ENCODE results near the gene TMEM108. TPM values are rescaled to one million over a fixed set of nuclear protein-coding genes. Genes with fewer than 3 reads are reported as not detected.

The TMEM108 gene
- total RNA-seq, 1 experiment from 2014 or later: not detected

- Histone ChIP-seq H3K4me3 (replicated peaks in 1 of 2; ENCODE audit: low read depth in 1 of 2, low read length in 2 of 2) (no peak overlapping the region), H3K36me3 (ENCODE audit: control insufficient read depth in 1 of 2, insufficient read depth in 2 of 2, low read length in 2 of 2) (no peaks in the 10 kb centered on the region), H3K9ac (ENCODE audit: low read length) (no peak overlapping the region), H2AFZ (ENCODE audit: low read depth, low read length, poor library complexity, severe bottlenecking) (no peak overlapping the region), H4K20me1 (ENCODE audit: insufficient read depth) (no peaks in the 10 kb centered on the region), H3K4me2 (ENCODE audit: low read length) (no peak overlapping the region), H3K79me2 (ENCODE audit: insufficient read depth, low read length) (no peaks in the 10 kb centered on the region), H3K27ac (ENCODE audit: low read depth, low read length) (no peak overlapping the region), H3K9me2 (ENCODE audit: insufficient read depth) (no peaks in the 10 kb centered on the region), H3K9me3 (ENCODE audit: control insufficient read depth in 1 of 2, insufficient read depth in 1 of 2, low read depth in 1 of 2, low read length in 2 of 2) (no peaks in the 10 kb centered on the region), H3K4me1 (ENCODE audit: control insufficient read depth in 1 of 2, insufficient read depth in 2 of 2, low read length in 2 of 2) (no peaks in the 10 kb centered on the region), H3K27me3 (ENCODE audit: insufficient read depth, low read length) (peaks cover 52% of the 10 kb centered on the region)
- TF ChIP-seq, protein P1, sequence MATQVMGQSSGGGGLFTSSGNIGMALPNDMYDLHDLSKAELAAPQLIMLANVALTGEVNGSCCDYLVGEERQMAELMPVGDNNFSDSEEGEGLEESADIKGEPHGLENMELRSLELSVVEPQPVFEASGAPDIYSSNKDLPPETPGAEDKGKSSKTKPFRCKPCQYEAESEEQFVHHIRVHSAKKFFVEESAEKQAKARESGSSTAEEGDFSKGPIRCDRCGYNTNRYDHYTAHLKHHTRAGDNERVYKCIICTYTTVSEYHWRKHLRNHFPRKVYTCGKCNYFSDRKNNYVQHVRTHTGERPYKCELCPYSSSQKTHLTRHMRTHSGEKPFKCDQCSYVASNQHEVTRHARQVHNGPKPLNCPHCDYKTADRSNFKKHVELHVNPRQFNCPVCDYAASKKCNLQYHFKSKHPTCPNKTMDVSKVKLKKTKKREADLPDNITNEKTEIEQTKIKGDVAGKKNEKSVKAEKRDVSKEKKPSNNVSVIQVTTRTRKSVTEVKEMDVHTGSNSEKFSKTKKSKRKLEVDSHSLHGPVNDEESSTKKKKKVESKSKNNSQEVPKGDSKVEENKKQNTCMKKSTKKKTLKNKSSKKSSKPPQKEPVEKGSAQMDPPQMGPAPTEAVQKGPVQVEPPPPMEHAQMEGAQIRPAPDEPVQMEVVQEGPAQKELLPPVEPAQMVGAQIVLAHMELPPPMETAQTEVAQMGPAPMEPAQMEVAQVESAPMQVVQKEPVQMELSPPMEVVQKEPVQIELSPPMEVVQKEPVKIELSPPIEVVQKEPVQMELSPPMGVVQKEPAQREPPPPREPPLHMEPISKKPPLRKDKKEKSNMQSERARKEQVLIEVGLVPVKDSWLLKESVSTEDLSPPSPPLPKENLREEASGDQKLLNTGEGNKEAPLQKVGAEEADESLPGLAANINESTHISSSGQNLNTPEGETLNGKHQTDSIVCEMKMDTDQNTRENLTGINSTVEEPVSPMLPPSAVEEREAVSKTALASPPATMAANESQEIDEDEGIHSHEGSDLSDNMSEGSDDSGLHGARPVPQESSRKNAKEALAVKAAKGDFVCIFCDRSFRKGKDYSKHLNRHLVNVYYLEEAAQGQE (IDR thresholded peaks at IDR 0.05; ENCODE audit: low read depth): no peak
- TF ChIP-seq, protein P2, sequence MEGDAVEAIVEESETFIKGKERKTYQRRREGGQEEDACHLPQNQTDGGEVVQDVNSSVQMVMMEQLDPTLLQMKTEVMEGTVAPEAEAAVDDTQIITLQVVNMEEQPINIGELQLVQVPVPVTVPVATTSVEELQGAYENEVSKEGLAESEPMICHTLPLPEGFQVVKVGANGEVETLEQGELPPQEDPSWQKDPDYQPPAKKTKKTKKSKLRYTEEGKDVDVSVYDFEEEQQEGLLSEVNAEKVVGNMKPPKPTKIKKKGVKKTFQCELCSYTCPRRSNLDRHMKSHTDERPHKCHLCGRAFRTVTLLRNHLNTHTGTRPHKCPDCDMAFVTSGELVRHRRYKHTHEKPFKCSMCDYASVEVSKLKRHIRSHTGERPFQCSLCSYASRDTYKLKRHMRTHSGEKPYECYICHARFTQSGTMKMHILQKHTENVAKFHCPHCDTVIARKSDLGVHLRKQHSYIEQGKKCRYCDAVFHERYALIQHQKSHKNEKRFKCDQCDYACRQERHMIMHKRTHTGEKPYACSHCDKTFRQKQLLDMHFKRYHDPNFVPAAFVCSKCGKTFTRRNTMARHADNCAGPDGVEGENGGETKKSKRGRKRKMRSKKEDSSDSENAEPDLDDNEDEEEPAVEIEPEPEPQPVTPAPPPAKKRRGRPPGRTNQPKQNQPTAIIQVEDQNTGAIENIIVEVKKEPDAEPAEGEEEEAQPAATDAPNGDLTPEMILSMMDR (IDR thresholded peaks at IDR 0.05 in 2 of 3, conservative IDR thresholded peaks at IDR 0.05 in 1 of 3; ENCODE audit: borderline replicate concordance in 1 of 3, insufficient read depth in 1 of 3, low read depth in 2 of 3, low read length in 2 of 3): no peak
- no peak for TF ChIP-seq POLR2AphosphoS5 (IDR thresholded peaks at IDR 0.05; ENCODE audit: low read depth, low read length)
- TF ChIP-seq TCF7L2 (IDR thresholded peaks at IDR 0.05; ENCODE audit: borderline replicate concordance, extremely low read depth, insufficient read depth, insufficient read length): no peak
- TF ChIP-seq CBX3 (IDR thresholded peaks at IDR 0.05; ENCODE audit: low read depth): no peak
- no peak for TF ChIP-seq ELF1 (IDR thresholded peaks at IDR 0.05; ENCODE audit: borderline replicate concordance, low read depth)
- no peak for TF ChIP-seq ZFX (IDR thresholded peaks at IDR 0.05)
- TF ChIP-seq EZH2phosphoT487 (IDR thresholded peaks at IDR 0.05; ENCODE audit: borderline replicate concordance): no peak
- no peak for TF ChIP-seq RAD21 (IDR thresholded peaks at IDR 0.05; ENCODE audit: low read depth)
- no peak for TF ChIP-seq CEBPB (IDR thresholded peaks at IDR 0.05; ENCODE audit: low read depth)
- TF ChIP-seq SP1 (IDR thresholded peaks at IDR 0.05; ENCODE audit: low read depth): no peak
- TF ChIP-seq ZNF274 (IDR thresholded peaks at IDR 0.05; ENCODE audit: low read depth, low read length): no peak
- no peak for TF ChIP-seq SRF (IDR thresholded peaks at IDR 0.05; ENCODE audit: low read depth)
- no peak for TF ChIP-seq EGR1 (IDR thresholded peaks at IDR 0.05; ENCODE audit: low read depth)
- no peak for TF ChIP-seq POLR2A (IDR thresholded peaks at IDR 0.05; ENCODE audit: borderline replicate concordance, extremely low read depth, insufficient read depth, insufficient read length)
- TF ChIP-seq EZH2 (IDR thresholded peaks at IDR 0.05): no peak
- TF ChIP-seq MAX (IDR thresholded peaks at IDR 0.05): no peak
- TF ChIP-seq JUND (IDR thresholded peaks at IDR 0.05): no peak
- ChIA-PET CTCF (no interaction called here), RAD21 (ENCODE audit: low non-redundant PET in 1 of 2, low total read pairs in 2 of 2, uncharacterized antibody in 2 of 2, unreplicated experiment in 2 of 2) (no interaction called here), POLR2A (no interaction called here)
- BruUV-seq (replicated peaks): no TSS peak
- no peak for ATAC-seq
- intact Hi-C loops (cut with micrococcal nuclease): no loop called here
- DNase-seq (ENCODE audit: low read depth, low spot score): no peak
Measured at GRCh38 chr3:133192967-133193366, 154.8 kb downstream of the TMEM108 start.
